ENCODE data around the gene C6orf15.

The C6orf15 gene

GRCh38 chr6:31065556-31065955 lies 46.8 kb downstream of the C6orf15 start:
- DNase-seq, result no peak

DNA sequence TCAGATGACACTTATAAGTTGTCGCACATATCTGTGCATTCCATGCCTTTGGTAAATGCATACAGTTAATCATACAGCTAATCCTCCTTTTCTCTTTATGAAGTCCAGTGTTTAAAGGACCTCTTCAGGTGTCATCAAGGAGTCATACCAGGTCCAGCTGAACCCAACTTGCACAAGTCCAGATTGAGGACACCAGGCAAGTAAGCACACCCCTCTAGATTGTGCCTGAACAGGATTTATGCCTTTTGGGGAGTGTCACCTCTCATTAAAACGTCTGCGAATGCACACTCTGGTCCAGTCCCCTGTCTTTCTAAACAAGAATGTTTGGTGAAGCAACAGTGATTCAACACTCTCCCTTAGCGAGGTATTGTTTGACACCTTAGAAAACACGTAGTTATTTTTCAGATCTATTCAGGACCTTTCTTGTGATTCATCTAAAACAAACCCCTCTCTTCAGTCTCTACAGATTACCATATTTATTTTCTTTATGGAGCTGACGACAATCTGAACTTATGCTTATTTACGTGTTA lies 48.4 kb downstream of the C6orf15 start:
- no peak for DNase-seq

All from activated CD4-positive, alpha-beta T cell treated with anti-CD3 and anti-CD28 coated beads, Interleukin-2, Interleukin-6, amounts not matched to agents 100 ng/mL and 50 ng/mL, durations not matched to agents 16 hours and 8 hours (primary cell).